ENCODE measurements around the gene SLC31A1.

Gene SLC31A1

DNA sequence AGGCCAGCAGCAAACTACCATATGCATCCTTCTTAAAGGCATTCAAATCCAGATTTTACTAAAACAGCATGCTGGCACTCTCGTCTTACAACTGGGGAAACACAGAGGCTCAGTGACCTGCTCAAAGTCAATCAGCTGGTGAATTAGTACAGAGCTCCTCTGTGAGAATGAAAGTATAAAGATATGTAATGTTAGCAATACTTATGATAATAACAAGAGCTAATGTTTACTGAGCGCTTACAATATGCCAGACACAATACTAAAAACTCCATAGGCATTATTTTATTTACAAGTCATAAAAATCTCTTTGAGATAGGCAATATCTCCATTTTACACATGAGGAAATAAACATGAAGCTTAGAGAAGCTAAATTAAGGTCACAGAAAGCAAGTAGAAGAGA, 28.9 kb upstream of the SLC31A1 start:
- no peaks in the 10 kb centered on the region for H3K36me3 ChIP-seq (ENCODE audit: control insufficient read depth, insufficient read depth, low read length)
- no peaks in the 10 kb centered on the region for H3K4me1 ChIP-seq (ENCODE audit: control insufficient read depth, insufficient read depth, low read length)
- no peaks in the 10 kb centered on the region for H3K27me3 ChIP-seq (ENCODE audit: control insufficient read depth, insufficient read depth, low read length)
- H3K9ac ChIP-seq (ENCODE audit: low read length), result no peak overlapping the region
- no peak overlapping the region for H3K4me3 ChIP-seq (ENCODE audit: low read length)
- H3K9me3 ChIP-seq (ENCODE audit: control insufficient read depth, low read length), result no peaks in the 10 kb centered on the region

GRCh38 chr9:113199683-113200329, 21.5 kb upstream of the SLC31A1 start:
- no peak overlapping the region for H3K4me3 ChIP-seq (ENCODE audit: low read length)
- no peaks in the 10 kb centered on the region for H3K36me3 ChIP-seq (ENCODE audit: control insufficient read depth, insufficient read depth, low read length)
- H3K4me1 ChIP-seq (ENCODE audit: control insufficient read depth, insufficient read depth, low read length), result no peaks in the 10 kb centered on the region
- H3K9ac ChIP-seq (ENCODE audit: low read length), result no peak overlapping the region
- no peaks in the 10 kb centered on the region for H3K9me3 ChIP-seq (ENCODE audit: control insufficient read depth, low read length)
- no peaks in the 10 kb centered on the region for H3K27me3 ChIP-seq (ENCODE audit: control insufficient read depth, insufficient read depth, low read length)

DNA sequence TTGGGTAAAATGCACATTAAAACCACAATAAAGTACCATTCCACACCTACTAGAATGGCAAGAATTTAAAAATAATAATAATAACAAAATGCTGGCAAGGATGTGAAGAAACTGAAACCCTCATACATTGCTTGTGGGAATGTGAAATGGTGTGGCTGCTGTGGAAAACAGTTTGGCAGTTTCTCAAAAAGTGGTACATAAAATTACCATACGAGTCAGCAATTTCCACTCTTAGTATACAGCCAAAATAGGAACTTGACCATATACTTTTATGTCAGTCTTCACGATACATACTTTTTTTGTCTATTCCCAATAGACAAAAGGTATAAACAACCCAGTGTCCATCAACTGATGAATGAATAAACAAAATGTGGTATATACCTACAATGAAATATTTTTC, 15.9 kb upstream of the SLC31A1 start:
- no peak overlapping the region for H3K9ac ChIP-seq (ENCODE audit: low read length)
- H3K27me3 ChIP-seq (ENCODE audit: control insufficient read depth, insufficient read depth, low read length), result no peaks in the 10 kb centered on the region
- no peaks in the 10 kb centered on the region for H3K4me1 ChIP-seq (ENCODE audit: control insufficient read depth, insufficient read depth, low read length)
- H3K4me3 ChIP-seq (ENCODE audit: low read length), result no peak overlapping the region
- peaks cover 4% of the 10 kb centered on the region for H3K36me3 ChIP-seq (ENCODE audit: control insufficient read depth, insufficient read depth, low read length)
- no peaks in the 10 kb centered on the region for H3K9me3 ChIP-seq (ENCODE audit: control insufficient read depth, low read length)

- Histone ChIP-seq H3K4me3 (ENCODE audit: low read length) (no peak overlapping the region), H3K4me1 (ENCODE audit: control insufficient read depth, insufficient read depth, low read length) (no peaks in the 10 kb centered on the region), H3K36me3 (ENCODE audit: control insufficient read depth, insufficient read depth, low read length) (peaks cover 4% of the 10 kb centered on the region), H3K9me3 (ENCODE audit: control insufficient read depth, low read length) (no peaks in the 10 kb centered on the region), H3K27me3 (ENCODE audit: control insufficient read depth, insufficient read depth, low read length) (no peaks in the 10 kb centered on the region), H3K9ac (ENCODE audit: low read length) (no peak overlapping the region)
Measured at GRCh38 chr9:113205861-113206260, 15.5 kb upstream of the SLC31A1 start.

DNA sequence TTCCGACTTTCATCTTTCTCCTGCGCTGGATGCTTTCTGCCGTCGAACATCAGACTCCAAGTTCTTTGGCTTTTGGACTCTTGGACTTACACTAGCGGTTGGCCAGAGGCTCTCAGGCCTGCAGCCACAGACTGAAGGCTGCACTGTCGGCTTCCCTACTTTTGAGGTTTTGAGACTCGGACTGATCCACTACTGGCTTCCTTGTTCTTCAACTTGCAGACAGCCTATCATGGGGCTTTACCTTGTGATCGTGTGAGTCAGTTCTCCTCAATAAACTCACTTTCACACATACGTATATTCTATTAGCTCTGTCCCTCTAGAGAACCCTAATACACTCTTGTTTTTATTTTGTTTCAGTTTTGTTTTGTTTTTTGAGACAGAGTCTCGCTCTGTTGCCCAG, 10.5 kb upstream of the SLC31A1 start:
- no peaks in the 10 kb centered on the region for H3K27me3 ChIP-seq (ENCODE audit: control insufficient read depth, insufficient read depth, low read length)
- H3K4me3 ChIP-seq (ENCODE audit: low read length), result no peak overlapping the region
- H3K36me3 ChIP-seq (ENCODE audit: control insufficient read depth, insufficient read depth, low read length), result peaks cover 4% of the 10 kb centered on the region
- no peaks in the 10 kb centered on the region for H3K9me3 ChIP-seq (ENCODE audit: control insufficient read depth, low read length)
- H3K9ac ChIP-seq (ENCODE audit: low read length), result no peak overlapping the region
- peaks cover 3% of the 10 kb centered on the region for H3K4me1 ChIP-seq (ENCODE audit: control insufficient read depth, insufficient read depth, low read length)

GRCh38 chr9:113215132-113215531, 6.2 kb upstream of the SLC31A1 start:
- H3K9me3 ChIP-seq (ENCODE audit: control insufficient read depth, low read length), result no peaks in the 10 kb centered on the region
- no peak overlapping the region for H3K4me3 ChIP-seq (ENCODE audit: low read length)
- peaks cover 21% of the 10 kb centered on the region for H3K4me1 ChIP-seq (ENCODE audit: control insufficient read depth, insufficient read depth, low read length)
- no peaks in the 10 kb centered on the region for H3K36me3 ChIP-seq (ENCODE audit: control insufficient read depth, insufficient read depth, low read length)
- no peak overlapping the region for H3K9ac ChIP-seq (ENCODE audit: low read length)
- H3K27me3 ChIP-seq (ENCODE audit: control insufficient read depth, insufficient read depth, low read length), result no peaks in the 10 kb centered on the region

DNA sequence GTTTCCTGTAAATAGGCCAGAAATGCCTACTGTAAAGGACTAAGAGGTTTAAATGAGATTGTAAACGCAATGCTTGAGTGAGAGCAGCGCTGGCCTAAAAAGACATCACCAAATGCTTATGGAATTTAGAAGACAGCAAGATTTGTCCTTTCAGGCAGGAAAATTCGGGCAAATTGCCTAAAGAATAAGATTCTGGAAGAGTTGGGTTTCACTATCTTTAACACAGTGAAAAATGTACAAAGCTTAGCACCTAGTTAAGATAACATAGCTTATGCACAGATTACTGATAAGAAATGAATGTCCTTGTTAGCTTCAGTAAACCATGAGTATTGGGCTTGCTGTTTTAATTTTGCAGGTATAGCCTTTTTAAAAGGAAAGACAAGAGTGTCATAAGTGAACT, 4.9 kb upstream of the SLC31A1 start:
- Histone ChIP-seq H3K27me3 (ENCODE audit: control insufficient read depth, insufficient read depth, low read length) (no peaks in the 10 kb centered on the region), H3K4me3 (ENCODE audit: low read length) (no peak overlapping the region), H3K9ac (ENCODE audit: low read length) (no peak overlapping the region), H3K36me3 (ENCODE audit: control insufficient read depth, insufficient read depth, low read length) (no peaks in the 10 kb centered on the region), H3K9me3 (ENCODE audit: control insufficient read depth, low read length) (no peaks in the 10 kb centered on the region), H3K4me1 (ENCODE audit: control insufficient read depth, insufficient read depth, low read length) (peaks cover 25% of the 10 kb centered on the region)

DNA sequence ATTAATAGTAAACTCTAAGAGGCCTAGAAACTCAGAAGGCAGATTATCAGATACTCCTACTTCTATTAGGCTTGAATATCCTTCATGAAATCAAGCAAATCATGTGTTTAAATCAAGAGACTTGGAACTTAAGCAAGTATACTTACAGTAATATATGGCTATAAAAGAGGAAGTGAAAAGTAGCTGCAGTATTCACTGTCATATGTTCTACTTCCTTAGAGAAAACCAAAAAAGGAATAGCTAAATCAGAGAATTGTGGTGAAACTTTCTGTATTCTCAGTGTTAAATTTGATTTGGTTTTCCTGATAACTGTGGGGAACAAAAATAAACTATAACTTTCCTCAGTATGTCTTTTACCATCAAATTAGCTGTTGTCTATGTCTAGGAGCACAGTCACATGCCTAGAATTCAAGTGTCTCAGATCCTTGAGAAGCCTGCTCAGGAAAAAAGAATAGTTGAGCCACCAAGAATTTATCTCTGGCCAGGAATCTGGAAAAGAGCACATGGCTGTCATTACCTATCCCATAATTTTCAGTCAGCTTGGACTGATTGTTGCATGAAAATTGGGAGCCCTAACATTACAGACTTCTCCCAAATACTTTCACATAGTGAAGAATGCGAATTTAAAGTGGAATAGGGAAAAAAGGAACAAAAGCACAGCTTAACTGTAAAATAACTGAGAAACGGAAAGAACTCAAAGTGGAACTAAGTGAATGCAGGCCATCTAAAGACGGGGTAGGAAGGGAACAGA, 2.0 kb upstream of the SLC31A1 start:
- H3K9me3 ChIP-seq (ENCODE audit: control insufficient read depth, low read length), result no peaks in the 10 kb centered on the region
- H3K27me3 ChIP-seq (ENCODE audit: control insufficient read depth, insufficient read depth, low read length), result no peaks in the 10 kb centered on the region
- H3K9ac ChIP-seq (ENCODE audit: low read length), result no peak overlapping the region
- H3K4me3 ChIP-seq (ENCODE audit: low read length), result no peak overlapping the region
- no peaks in the 10 kb centered on the region for H3K36me3 ChIP-seq (ENCODE audit: control insufficient read depth, insufficient read depth, low read length)
- H3K4me1 ChIP-seq (ENCODE audit: control insufficient read depth, insufficient read depth, low read length), result peaks cover 34% of the 10 kb centered on the region

DNA sequence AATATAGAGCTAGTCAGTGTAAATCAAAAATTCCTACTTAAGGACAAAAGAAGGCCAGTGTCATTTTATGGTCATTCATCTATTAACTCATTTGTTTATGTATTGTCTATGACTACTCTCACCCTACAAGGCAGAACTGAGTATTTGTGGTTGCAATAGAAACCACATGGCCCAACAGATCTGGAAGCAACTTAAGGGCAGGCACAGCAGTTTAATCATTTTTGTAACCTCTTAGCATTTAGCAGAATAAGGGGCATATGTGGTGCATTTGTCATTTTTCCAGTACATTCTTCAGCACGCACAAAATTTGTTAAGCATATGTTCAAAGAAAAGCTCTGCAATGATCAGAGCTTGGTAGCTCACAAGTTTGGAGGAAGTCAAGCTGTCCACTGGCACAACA, 1.4 kb upstream of the SLC31A1 start:
- no peaks in the 10 kb centered on the region for H3K27me3 ChIP-seq (ENCODE audit: control insufficient read depth, insufficient read depth, low read length)
- peak overlapping the region; percentile 93 for H3K9ac ChIP-seq (ENCODE audit: low read length)
- H3K4me3 ChIP-seq (ENCODE audit: low read length), result no peak overlapping the region
- no peaks in the 10 kb centered on the region for H3K9me3 ChIP-seq (ENCODE audit: control insufficient read depth, low read length)
- H3K36me3 ChIP-seq (ENCODE audit: control insufficient read depth, insufficient read depth, low read length), result no peaks in the 10 kb centered on the region
- H3K4me1 ChIP-seq (ENCODE audit: control insufficient read depth, insufficient read depth, low read length), result peaks cover 34% of the 10 kb centered on the region

- Histone ChIP-seq H3K4me1 (ENCODE audit: control insufficient read depth, insufficient read depth, low read length) (peaks cover 34% of the 10 kb centered on the region), H3K36me3 (ENCODE audit: control insufficient read depth, insufficient read depth, low read length) (no peaks in the 10 kb centered on the region), H3K9me3 (ENCODE audit: control insufficient read depth, low read length) (no peaks in the 10 kb centered on the region), H3K9ac (ENCODE audit: low read length) (peak overlapping the region; percentile 93), H3K4me3 (ENCODE audit: low read length) (peak overlapping the region; percentile 94), H3K27me3 (ENCODE audit: control insufficient read depth, insufficient read depth, low read length) (no peaks in the 10 kb centered on the region)
Measured at GRCh38 chr9:113220467-113221002, 809 bp upstream of the SLC31A1 start.

DNA sequence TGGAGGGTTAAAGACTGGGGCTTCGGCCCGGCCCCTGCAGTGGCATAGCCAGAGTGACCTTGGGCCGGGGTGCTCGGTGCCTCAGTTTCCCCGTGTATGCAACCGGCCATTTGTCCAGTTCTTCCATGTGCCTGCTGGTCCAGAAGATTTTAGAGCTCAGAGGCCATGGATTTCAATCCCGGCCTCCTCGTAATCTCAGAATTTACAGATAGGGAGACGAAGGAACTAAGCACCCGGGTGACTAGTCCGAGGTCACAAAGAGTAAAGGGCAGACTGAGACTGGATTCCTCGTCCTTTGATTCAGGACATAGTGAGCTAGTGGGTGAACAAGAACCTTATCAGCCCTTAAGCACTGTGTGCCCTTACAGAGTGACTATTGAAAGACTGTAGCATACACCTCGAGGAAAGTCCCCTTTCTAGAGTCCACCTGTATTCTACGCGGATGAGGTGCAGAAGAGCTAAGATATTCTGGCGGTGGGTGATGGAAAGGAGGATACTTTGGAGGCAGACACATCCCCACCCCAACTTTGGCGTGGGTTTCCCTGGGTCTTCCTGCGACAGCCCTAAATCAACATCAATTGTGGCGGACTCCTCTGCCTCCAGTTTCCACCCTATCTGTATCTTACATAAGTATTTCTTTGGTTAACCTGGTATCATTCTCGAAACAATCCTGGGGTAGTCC, 597 bp downstream of the SLC31A1 start:
- Histone ChIP-seq H3K9ac (ENCODE audit: low read length) (peak overlapping the region; percentile 93), H3K4me3 (ENCODE audit: low read length) (peak overlapping the region; percentile 94), H3K36me3 (ENCODE audit: control insufficient read depth, insufficient read depth, low read length) (no peaks in the 10 kb centered on the region), H3K9me3 (ENCODE audit: control insufficient read depth, low read length) (no peaks in the 10 kb centered on the region), H3K4me1 (ENCODE audit: control insufficient read depth, insufficient read depth, low read length) (peaks cover 21% of the 10 kb centered on the region), H3K27me3 (ENCODE audit: control insufficient read depth, insufficient read depth, low read length) (no peaks in the 10 kb centered on the region)

- Histone ChIP-seq H3K9ac (ENCODE audit: low read length) (peak overlapping the region; percentile 93), H3K27me3 (ENCODE audit: control insufficient read depth, insufficient read depth, low read length) (no peaks in the 10 kb centered on the region), H3K9me3 (ENCODE audit: control insufficient read depth, low read length) (no peaks in the 10 kb centered on the region), H3K4me3 (ENCODE audit: low read length) (peak overlapping the region; percentile 94), H3K4me1 (ENCODE audit: control insufficient read depth, insufficient read depth, low read length) (peaks cover 24% of the 10 kb centered on the region), H3K36me3 (ENCODE audit: control insufficient read depth, insufficient read depth, low read length) (no peaks in the 10 kb centered on the region)
Measured at GRCh38 chr9:113222482-113222841, 1.1 kb downstream of the SLC31A1 start.
